HuH-7.5 (cell line): ENCODE measurements around the gene MAGI1.
"Not testable (repeated sequence)": the region's sequence is repeated elsewhere in the genome, so short reads cannot be mapped to it uniquely, and the experiment has no call there.

Experiments used
- DNase-seq: peaks from one replicate; pipeline ENCODE4 v3.0.0; 2011; ENCODE audit warnings: low spot score

MAGI1 gene

DNA sequence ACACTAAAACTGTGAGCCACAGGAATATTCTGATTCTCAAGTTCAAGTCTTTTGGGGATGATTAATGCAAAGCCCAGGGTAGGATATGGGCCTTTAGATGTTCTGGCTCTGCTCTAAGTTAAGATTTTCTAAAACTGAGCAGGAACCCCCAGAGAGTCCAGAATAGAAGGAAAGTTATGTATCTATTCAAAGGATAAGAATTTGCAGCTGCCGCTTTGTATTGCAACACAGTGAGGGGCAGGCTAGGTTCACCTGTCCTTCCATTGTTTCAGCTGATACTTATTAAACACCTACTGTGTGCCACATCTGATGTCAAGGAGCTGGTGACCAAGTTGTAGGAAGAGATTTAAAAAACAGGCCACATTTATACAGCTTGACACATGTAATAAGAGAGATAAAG lies 290.4 kb downstream of the MAGI1 start:
- no peak for DNase-seq

DNA sequence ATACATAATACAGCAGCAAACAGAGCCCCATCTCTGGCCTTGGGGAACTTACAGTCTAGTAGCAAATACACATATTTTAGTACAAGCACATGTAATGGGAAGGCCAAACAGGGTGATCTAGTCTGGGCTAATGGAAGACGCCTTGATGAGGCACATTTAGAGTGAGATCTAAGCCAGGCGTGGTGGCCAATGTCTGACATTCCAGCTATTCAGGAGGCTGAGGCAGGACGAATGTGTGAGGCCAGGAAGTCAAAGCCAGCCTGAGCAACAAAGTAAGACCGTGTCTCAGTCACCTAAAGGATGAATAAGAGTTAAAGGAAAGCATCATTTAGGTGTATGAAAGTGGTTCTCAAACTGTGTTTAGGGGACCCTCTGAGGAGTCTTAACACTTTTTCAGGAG lies 291.9 kb downstream of the MAGI1 start:
- no peak for DNase-seq

DNA sequence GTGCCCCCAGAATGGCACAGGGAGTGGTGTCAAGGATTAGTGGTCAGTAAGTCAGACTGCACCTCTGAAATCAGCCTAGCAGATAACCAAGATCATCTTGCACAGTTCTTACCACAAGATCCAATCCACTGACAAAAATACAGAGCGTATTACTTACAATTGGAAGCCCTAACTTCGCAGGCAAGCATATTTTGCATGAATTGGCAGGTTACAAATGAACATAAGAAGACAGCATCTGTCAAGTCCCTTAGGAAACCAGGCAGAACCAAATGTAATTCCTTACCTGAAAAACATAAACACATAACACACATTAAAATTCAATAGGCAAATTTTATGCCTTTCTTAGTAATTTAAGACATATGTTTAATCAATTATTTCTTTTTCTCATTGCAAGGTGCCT lies 293.4 kb downstream of the MAGI1 start:
- DNase-seq, result no peak

DNA sequence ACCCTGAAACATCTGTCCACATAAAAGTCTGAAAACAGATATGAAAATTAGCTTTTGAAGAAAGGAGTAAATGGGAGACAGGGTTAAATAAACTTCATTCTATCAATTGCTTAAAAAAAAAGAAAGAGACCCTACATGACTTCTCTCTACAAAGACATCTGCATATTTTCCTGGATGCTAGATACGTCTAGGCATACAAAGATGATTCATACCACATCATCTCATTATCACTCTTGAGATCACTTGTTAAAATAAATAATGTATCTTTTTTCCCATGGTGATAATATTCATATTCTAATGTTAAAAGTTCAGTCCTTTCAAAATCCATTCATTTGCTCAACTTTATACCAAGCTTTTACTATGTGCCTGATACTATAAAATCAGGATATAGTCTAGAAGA lies 295.8 kb downstream of the MAGI1 start:
- DNase-seq, result no peak

DNA sequence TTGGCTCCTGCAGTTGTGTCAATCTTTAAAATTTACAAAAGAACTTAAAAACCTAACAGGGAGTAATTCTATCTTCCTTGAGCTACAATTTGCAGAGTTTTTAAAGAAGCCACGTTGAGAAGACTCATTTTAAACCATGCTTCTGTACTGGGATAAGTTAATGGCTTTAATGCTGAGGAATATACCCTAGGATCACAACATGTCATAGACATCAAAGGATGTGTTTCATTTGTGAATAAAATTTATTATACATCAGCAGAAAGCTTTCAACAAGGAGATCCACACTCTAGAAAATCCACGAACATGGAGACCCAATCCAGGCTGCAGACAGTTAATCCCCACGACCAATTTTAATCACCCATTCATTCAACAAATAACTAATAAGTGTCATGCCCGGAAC lies 297.2 kb downstream of the MAGI1 start:
- DNase-seq, result no peak

DNA sequence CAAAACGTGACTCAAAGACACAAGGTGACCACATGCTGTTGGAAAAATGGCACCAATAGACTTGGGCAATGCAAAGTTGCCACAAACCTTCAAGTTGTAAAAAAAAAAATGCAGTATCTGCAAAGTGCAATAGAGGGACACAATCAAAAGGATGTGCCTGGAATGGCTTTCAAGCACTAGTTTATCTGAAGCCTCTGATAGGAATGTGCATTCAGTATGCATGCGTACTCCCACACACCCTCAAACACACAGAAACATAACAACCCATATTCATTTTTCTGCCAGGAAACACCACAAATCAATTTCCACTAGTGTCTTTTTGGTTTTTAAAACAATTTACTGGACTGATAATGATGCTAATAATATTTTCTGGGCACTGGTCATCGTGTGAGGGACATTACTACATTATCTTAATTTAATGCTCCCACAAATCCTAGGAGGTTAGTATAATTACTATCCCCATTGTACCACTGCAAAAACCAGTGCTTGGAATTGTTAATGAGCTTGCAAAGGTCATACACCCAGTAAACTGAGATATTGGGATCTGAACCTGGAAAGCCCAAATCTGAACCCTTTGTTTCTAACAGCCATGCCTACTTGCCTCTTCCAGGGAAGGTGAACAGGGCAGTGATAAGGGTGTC lies 298.7 kb downstream of the MAGI1 start:
- no peak for DNase-seq

DNA sequence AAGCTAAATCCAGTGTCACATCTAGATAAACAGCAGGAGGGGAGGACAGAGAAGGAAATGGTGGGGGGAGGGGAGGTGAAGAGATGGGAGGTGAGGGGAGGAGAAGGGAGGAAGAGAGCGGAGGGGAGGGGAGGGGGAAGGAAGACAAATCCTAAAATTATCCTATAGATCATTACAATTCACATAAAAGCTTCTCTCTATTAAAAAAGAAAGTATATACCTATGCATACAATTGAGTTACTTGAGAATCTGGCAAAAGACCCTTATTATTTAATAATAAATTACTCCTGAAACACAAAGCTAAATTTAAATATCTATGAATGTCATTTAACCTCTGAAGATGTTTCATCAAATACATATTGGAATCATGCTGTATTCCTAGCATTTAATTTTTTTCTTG lies 303.9 kb downstream of the MAGI1 start:
- no peak for DNase-seq

DNA sequence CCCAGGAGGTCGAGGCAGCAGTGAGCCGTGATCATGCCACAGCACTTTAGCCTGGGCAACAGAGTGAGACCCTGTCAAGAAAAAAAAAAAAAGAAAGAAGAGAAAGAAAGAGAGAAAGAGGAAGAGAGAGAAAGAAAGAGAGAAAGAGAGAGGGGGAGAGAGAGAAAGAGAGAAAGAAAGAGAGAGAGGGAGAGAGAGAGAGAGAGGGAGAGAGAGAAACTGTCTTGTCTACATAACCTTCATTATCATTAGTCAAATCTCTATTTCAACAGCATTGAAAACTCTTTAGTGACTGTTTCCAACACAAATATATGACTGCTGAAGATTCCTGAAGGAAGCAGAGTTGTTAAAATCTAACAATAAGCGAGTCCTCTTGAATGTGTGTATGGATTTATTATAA lies 304.3 kb downstream of the MAGI1 start:
- DNase-seq, result no peak

DNA sequence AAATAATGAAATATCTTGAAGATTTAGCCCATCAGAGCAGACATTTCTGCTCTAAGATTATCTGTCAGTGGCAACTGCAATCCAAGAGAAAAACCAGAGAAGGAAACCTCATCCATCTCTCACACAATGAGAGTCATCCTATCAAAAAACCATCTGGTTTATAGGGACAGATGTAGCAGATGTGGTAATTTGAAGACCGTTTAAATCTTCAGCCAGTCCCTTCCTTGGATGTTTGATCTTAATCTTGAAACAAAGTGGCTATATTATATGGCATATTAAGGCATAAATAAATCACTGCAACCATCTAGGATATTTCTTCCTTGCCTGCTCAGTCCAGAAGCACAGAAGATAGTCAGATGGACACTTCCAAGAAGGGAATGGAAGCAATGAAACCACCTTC lies 305.3 kb downstream of the MAGI1 start:
- no peak for DNase-seq

DNA sequence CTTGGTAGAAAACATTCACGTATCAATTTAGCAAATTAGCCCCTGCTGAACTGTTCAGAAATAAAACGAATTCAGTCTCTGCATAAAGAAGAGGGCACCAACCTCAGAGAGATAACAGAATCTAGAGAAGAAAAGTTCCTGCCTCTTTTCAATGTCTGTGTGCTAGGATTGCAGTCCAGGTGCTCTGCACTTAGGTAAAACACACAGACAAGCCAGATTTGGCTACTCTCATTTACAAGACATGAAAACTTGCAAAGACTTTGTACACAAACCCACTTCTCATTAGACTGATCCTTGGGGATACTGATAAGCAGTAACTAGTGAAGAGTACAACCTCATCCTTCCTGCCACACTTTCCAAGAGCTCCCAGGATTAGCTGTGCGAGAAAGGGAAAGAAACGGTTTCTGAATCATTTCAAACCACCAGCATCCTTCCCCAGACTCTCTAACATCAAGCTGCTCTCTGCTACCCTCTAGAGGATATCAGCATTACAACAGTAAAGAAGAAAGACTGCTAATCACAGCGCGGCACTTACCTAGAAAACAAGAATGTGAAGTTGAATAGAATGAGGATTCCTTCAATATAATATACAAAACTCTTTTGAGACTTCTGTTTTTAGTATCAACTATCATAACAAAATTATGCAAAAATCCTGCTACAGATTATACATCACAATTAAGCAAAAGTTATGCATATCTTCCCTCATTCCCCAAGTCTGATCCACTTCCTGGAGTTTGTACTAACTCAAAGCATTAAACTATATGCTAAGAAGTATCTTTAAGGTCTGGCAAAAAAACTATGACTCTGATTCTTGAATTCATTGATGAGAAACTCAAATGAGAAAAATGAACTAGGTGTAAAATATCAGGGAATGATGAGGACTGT lies 306.4 kb downstream of the MAGI1 start:
- peak; percentile 18 for DNase-seq

DNA sequence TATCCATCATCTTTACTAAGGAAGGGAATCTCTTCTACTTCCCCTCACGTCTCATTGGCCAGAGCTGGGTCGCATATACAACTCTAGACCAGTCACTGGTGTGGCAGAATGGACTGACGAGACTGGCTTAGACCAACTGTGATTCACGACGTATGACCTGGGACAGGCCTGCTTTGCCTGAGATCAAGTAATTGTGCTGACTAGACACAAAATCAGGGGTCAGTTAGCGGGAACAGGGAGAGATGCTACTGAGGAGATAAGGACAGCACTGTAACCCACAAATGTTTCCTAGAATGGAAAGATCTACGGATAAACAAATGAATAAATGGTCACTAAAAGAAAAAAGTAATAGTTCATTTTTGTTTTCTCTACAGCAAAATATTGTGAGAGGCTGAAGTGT lies 308.3 kb downstream of the MAGI1 start:
- DNase-seq, result no peak

DNA sequence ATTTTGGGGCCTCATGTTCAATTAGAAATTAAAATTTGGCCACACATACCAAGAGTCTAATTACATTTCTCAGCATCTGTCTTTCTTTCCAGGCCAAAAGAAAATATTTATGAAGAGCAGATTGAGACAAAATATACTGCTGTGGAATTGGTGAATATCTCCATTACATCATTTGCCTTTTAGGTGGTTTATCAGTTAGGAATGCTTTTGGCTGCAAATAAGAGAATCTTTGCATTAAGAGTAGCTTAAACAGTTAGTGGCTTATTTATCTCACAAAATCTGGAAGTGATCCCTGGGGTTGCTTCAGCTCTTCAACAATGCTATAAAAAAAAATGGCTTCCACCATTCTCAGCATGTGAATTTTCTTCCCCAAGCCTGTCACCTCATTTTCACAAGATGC lies 308.7 kb downstream of the MAGI1 start:
- no peak for DNase-seq

DNA sequence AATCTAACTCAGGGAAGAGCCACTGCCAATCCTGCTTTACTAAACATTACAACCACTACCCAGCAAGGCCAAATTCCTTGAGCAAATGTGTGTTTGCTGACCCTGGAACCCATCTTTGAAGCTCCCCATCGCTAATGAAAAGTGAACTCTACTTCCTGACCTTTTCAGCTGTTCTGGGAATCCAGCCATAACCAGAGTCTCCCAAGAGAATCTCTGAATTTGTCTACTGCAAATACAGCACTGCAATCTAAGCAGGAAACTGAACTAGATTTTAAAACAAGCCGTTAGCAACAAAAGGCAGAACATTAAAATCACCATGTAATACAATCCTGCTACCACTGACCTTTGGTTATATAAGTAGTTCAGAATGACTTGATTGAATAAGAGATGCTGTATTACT lies 309.2 kb downstream of the MAGI1 start:
- no peak for DNase-seq

DNA sequence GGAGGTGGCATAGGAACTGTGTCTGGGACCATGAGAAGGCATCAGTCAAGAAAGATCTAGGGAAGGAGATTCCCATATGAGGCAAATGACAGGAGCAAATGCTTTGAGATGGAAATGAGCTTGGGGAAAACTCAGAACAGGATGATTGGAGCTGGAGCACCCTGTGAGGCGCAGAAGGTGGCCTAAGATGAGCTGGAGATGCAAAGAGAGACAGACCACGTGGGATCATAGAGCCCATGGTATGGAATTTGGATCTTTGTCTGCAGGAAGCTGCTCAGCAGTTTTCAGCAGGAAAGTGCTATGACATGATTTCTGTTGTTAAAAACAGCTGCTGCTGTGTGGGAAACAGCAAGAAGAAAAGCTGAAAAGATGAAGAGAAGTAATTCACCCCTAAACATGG lies 310.6 kb downstream of the MAGI1 start:
- DNase-seq, result no peak

DNA sequence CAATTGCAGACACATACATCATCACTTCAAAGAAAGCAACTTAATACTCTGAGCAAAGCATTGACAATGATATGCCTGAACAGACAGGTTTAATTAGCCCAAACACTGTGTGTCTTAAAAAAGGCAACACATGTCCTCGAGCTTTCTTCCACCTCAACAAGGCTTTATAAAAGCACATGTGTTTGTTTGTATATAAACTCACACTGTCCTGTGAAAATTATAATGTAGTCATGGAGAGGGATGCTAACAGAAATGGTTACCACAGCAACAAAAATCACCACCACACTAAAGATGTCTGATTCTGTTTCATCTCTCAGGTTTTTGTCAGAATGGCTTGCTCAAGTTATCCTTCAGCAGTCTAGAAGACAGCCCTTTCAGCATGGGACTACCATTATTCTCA lies 314.7 kb downstream of the MAGI1 start:
- DNase-seq, result no peak

DNA sequence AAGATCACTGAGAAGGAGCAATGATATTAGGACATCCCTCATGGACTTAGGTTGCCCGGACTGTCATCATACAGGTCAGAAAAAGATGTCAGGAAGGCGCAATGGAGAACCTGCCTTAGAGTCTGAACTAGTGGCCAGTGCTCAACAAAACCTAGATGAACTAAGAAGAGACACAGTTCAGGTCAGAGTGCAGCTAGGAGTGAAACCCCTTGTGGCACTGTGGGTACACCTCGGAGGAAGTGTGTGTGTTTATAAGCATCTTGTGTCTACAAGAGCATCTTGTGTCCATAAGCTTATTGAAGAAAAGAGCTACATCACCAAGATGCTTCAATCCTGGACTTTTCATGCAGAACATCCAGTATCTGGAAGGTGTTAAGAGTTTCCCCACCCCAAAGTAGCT lies 315.7 kb downstream of the MAGI1 start:
- no peak for DNase-seq

DNA sequence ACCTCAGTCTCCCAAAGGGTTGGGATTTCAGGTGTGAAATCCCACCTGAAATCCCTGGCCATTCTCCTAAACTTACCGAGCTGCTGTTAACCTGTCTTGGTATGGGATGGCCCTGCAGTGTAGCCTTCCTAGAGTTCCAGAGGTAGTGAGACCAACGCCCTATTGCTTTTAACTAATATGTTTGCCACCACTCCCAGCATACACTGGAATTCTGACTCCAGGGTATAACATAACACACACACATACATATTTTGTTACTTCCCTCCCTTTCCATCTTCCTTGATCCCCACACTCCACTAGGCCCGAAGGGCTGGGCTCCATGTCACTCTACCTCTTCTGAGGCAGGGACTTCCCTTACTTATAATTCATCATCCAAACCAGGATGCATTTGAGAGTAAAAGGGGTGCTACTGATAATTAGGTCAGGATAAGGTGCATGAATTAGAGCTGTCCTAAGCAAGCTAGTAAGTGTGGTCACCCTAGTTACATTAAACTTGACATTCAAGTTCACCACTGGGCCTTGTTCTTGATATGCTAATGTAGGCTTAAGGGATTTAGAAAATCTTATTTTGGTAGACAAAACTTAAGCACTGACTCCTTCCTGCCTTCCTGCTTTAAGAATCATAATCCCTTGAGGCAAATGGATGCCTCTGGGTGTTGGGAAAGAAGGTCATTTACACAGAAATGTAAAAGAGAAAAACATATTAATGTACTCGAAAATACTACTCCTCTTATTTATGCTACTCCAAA lies 317.6 kb downstream of the MAGI1 start:
- no peak for DNase-seq

DNA sequence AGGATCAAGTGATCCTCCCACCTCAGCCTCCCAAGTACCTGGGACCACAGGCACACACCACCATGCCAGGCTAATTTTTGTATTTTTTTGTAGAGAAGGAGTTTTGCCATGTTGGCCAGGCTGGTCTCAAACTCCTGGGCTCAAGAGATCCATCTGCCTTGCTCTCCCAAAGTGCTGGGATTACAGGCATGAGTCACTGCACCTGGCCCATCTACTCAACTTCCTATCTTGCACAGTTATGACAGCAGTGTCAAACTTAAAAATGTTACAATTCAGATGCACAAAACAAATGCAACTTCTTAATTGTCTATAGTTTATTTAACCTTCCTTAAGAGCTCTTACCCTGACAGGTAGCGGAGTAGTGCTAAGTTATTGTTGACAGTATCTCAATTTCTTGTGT lies 319.1 kb downstream of the MAGI1 start:
- not testable (repeated sequence) for DNase-seq

DNA sequence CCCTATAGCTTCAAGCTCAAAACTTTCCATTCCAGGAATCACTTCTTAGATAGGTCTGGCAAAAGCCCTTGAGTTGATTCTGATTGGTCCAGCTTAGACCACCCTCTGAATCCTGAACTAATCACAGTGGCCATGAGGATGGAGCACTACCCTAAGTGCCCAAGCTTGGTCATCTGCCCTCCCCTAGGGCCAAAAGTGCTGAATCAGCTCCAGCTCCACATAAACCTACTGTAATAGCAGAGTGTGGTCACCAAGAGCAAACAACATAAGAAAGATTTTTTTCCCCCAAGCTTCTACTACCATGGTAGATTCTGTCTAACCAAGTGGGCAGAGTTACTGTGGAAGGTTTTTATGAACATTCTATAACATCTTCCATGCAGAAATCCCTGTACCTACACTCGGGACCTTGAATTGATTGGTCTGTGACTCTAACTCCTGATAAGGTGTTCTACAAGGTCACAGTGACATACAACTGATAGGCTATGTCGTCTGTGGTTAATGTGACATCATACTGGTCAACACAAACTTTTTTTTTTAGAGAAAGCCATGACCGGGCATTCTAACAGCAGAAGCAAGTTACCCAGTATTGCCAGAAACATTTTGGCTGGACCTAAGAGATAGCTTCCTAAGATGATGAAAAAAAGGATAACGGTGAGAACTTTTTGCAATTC lies 320.9 kb downstream of the MAGI1 start:
- no peak for DNase-seq

DNA sequence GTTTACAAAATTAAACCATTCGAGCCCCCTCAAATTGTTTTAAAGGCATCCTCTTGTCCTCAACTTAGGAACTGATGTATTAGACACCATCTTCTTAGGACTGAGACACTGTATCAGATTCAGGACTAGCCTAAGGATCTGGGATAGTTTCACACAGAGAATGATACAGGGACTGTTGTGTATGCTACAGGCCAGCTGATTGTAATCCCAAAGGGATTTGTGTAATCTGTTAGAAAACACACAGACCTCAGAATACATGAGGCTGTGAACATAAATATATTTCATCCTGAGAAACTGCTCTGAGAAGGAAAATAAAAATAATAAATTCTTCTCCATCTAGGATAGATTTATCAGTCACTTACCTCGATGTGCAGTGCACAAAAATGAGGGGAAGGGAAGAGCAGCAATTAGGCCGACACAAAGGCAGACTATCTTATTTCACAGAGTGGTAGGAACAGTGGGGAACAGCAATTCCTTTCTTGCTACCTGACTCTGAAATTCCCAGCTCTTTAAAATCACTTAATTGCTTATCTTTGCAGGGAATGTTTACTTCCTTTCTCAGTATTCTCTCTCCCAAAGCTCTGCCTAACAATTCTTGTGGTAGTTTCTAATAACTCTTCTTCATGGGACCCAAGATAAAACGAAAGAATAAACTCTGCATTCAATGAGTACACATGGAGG lies 322.5 kb downstream of the MAGI1 start:
- DNase-seq, result no peak

DNA sequence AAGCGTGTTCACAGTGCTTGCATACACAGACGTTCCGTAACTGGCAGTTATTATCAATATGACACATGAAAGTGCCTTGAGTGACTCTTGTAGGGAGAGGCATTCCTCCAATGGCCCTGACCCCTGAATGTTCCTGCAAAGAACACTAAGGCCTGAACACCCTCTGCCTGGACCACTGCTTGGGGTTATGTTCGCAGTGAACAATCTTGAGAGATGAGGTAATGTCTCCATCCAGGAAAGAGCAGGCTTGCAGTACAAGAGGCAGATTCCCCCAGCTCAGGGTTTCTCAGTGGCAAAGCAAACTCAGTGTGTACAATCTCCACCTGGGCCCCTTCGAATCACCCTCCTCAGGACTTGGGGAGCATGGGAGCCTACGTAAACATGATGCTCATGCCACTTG lies 324.6 kb downstream of the MAGI1 start:
- no peak for DNase-seq

DNA sequence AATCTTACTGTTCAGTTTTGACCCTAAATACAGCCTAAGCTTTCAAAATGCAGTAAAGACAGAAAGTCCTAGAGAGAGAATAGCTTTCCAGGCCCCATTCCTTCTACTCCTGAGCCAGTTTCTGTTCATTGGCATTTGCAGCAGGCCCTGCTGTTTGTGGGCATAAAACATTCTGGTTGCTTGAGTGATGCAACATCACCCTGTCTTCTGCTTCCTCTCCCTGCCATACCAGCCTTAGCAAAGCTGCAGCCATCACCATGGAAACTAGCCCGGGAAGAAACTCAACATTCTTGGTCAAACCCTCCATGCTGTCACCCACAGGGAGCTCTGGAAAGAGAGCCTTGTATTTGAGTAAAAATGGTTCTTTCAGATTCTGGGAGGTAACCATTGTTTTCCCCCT lies 325.7 kb downstream of the MAGI1 start:
- DNase-seq, result no peak
